GM12878 (cell line): Measurements from ENCODE around the gene NECTIN1.

Experiments
- IRF5 ChIP-seq: fragments of 450-650 bp; IDR thresholded peaks from 2 replicates; pipeline ENCODE4 v1.6.1; 2017; ENCODE audit warnings: borderline replicate concordance
- MYB ChIP-seq: fragments of 150-350 bp; IDR thresholded peaks from 2 replicates; pipeline ENCODE4 v1.6.1; 2014; ENCODE audit warnings: mild to moderate bottlenecking, low read depth, low read length, borderline replicate concordance
- POLR2A ChIP-seq: IDR thresholded peaks from 2 replicates; pipeline ENCODE4 v1.6.1; 2011; ENCODE audit warnings: low read depth, mild to moderate bottlenecking, low read length

DNA sequence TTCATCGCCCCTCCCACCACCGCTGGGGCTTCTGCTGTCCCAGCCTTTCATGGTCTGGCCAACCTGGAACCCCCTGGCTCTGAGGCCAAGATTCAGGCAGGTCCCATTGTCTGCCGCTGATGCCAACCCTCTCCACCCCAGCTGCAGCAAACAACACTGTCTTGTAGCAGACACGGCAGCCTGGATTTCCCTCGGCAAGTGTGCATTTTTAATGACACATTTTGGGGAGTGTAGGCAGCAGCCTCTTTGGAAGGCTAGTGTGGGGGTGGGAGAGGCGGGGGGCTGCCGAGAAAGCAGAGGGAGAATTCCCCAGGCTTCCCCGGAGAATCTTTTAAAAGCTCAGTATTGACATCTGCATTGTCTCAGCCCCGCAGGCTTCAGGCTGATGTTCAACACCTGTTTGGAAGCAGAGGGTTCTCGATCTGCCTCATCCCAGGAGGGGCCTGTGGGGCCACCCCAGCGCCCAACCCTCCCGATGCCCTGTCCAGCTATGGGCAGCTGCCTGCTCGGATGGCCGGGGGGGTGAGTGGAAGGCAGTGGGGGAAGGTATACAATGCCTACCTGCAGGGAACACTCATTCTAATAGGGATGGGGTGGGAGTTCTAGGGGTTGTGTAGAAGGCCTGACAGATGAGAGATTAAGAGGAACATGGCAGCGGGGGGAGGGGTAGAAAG is 41.5 kb downstream of the NECTIN1 start:
- TF ChIP-seq IRF5 (no peak), MYB (no peak), POLR2A (no peak)
